ENCODE results near the gene CDK18.

Gene CDK18

GRCh38 chr1:205535866-205536758 is 31.6 kb downstream of the CDK18 start:
- no peak for DNase-seq (ENCODE audit: low read depth in 2 of 2, low spot score in 1 of 2)

GRCh38 chr1:205536759-205537361 is 32.4 kb downstream of the CDK18 start:
- DNase-seq (ENCODE audit: low read depth in 2 of 2, low spot score in 1 of 2), result no peak

GRCh38 chr1:205537386-205538018 is 33.0 kb downstream of the CDK18 start:
- no peak for DNase-seq (ENCODE audit: low read depth in 2 of 2, low spot score in 1 of 2)

- no peak for DNase-seq (ENCODE audit: low read depth in 2 of 2, low spot score in 1 of 2)
Observed at GRCh38 chr1:205538235-205538840, 33.9 kb downstream of the CDK18 start.

GRCh38 chr1:205541161-205541886 is 36.9 kb downstream of the CDK18 start:
- no peak for DNase-seq (ENCODE audit: low read depth in 2 of 2, low spot score in 1 of 2)

- no peak for DNase-seq (ENCODE audit: low read depth in 2 of 2, low spot score in 1 of 2)
Observed at GRCh38 chr1:205542367-205542766, 37.9 kb downstream of the CDK18 start.

GRCh38 chr1:205543351-205544301 is 39.2 kb downstream of the CDK18 start:
- DNase-seq (ENCODE audit: low read depth in 2 of 2, low spot score in 1 of 2), result no peak

GRCh38 chr1:205545001-205545919 is 40.8 kb downstream of the CDK18 start:
- DNase-seq (ENCODE audit: low read depth in 2 of 2, low spot score in 1 of 2), result no peak

- DNase-seq (ENCODE audit: low read depth in 2 of 2, low spot score in 1 of 2), result no peak
Observed at GRCh38 chr1:205545991-205546390, 41.5 kb downstream of the CDK18 start.

- no peak for DNase-seq (ENCODE audit: low read depth in 2 of 2, low spot score in 1 of 2)
Observed at GRCh38 chr1:205546541-205546940, 42.1 kb downstream of the CDK18 start.

GRCh38 chr1:205547936-205548827 is 43.7 kb downstream of the CDK18 start:
- DNase-seq (ENCODE audit: low read depth in 2 of 2, low spot score in 1 of 2), result no peak

- no peak for DNase-seq (ENCODE audit: low read depth in 2 of 2, low spot score in 1 of 2)
Observed at GRCh38 chr1:205554026-205554811, 49.8 kb downstream of the CDK18 start.

GRCh38 chr1:205561501-205562203 is 57.2 kb downstream of the CDK18 start:
- DNase-seq (ENCODE audit: low read depth in 2 of 2, low spot score in 1 of 2), result no peak

- no peak for DNase-seq (ENCODE audit: low read depth in 2 of 2, low spot score in 1 of 2)
Observed at GRCh38 chr1:205563927-205564441, 59.5 kb downstream of the CDK18 start.

GRCh38 chr1:205565799-205566198 is 61.3 kb downstream of the CDK18 start:
- DNase-seq (ENCODE audit: low read depth in 2 of 2, low spot score in 1 of 2), result no peak

- no peak for DNase-seq (ENCODE audit: low read depth in 2 of 2, low spot score in 1 of 2)
Observed at GRCh38 chr1:205567716-205568115, 63.2 kb downstream of the CDK18 start.
